Urothelium cell line (cell line): ENCODE data around the gene NAV3.

ENCODE experiments used
- DNase-seq: peaks from one replicate; pipeline ENCODE4 v3.0.0; 2011; ENCODE audit warnings: low spot score, mixed read lengths
- FAIRE-seq: peaks from 2 replicates; lab custom pipeline; 2011; peaks lifted over from hg19 to GRCh38; lab: Jason Lieb, UNC

NAV3 gene

GRCh38 chr12:77924703-77925102, 94.0 kb downstream of the NAV3 start:
- DNase-seq (no peak), FAIRE-seq (no peak)

GRCh38 chr12:77925536-77926108, 94.9 kb downstream of the NAV3 start:
- peak; percentile 67 for DNase-seq
- peak; percentile 90 for FAIRE-seq

GRCh38 chr12:77928078-77928477, 97.4 kb downstream of the NAV3 start:
- FAIRE-seq (no peak), DNase-seq (no peak)

GRCh38 chr12:77932216-77932615, 101.5 kb downstream of the NAV3 start:
- no peak for FAIRE-seq
- DNase-seq, result no peak

GRCh38 chr12:77938301-77938700, 107.6 kb downstream of the NAV3 start:
- FAIRE-seq, result no peak
- DNase-seq, result no peak

- no peak for FAIRE-seq
- DNase-seq, result peak; percentile 32
Observed at GRCh38 chr12:77940011-77940423, 109.3 kb downstream of the NAV3 start.

- DNase-seq (no peak), FAIRE-seq (no peak)
Observed at GRCh38 chr12:77940567-77940966, 109.9 kb downstream of the NAV3 start.

GRCh38 chr12:77941401-77941800, 110.7 kb downstream of the NAV3 start:
- DNase-seq (no peak), FAIRE-seq (no peak)

GRCh38 chr12:77943466-77943865, 112.8 kb downstream of the NAV3 start:
- no peak for FAIRE-seq
- peak; percentile 24 for DNase-seq

GRCh38 chr12:77946541-77947061, 115.9 kb downstream of the NAV3 start:
- DNase-seq (no peak), FAIRE-seq (no peak)

- no peak for DNase-seq
Observed at GRCh38 chr12:77947330-77947729, 116.6 kb downstream of the NAV3 start.

GRCh38 chr12:77947746-77948145, 117.1 kb downstream of the NAV3 start:
- no peak for DNase-seq
- FAIRE-seq, result no peak

More at GRCh38 chr12:77947330-77947729, 116.6 kb downstream of the NAV3 start:
- no peak for FAIRE-seq

- FAIRE-seq (no peak), DNase-seq (no peak)
Observed at GRCh38 chr12:77949943-77950342, 119.2 kb downstream of the NAV3 start.

- FAIRE-seq (no peak), DNase-seq (no peak)
Observed at GRCh38 chr12:77953528-77954205, 123.0 kb downstream of the NAV3 start.

- DNase-seq (no peak), FAIRE-seq (no peak)
Observed at GRCh38 chr12:77954206-77954555, 123.5 kb downstream of the NAV3 start.

GRCh38 chr12:77957062-77957461, 126.4 kb downstream of the NAV3 start:
- no peak for FAIRE-seq

GRCh38 chr12:77963576-77964178, 133.0 kb downstream of the NAV3 start:
- DNase-seq (no peak), FAIRE-seq (no peak)

More at GRCh38 chr12:77957062-77957461, 126.4 kb downstream of the NAV3 start:
- DNase-seq, result no peak

- DNase-seq, result no peak
- FAIRE-seq, result no peak
Observed at GRCh38 chr12:77965790-77966189, 135.1 kb downstream of the NAV3 start.

GRCh38 chr12:77968021-77968420, 137.3 kb downstream of the NAV3 start:
- FAIRE-seq, result no peak
- DNase-seq, result no peak

- DNase-seq, result no peak
- no peak for FAIRE-seq
Observed at GRCh38 chr12:77968571-77968970, 137.9 kb downstream of the NAV3 start.

- FAIRE-seq (no peak), DNase-seq (no peak)
Observed at GRCh38 chr12:77973579-77973978, 142.9 kb downstream of the NAV3 start.

GRCh38 chr12:77974645-77975044, 144.0 kb downstream of the NAV3 start:
- FAIRE-seq (no peak), DNase-seq (no peak)
